PC-9 (cell line): ENCODE results near the gene ZNF593OS. TPM values are rescaled to one million over a fixed set of nuclear protein-coding genes. Genes with fewer than 3 reads are reported as not detected.

Experiments
- BruUV-seq: library from RNA; stranded (reverse); fragments of 400-500 nt; replicated peaks from 2 replicates; lab custom pipeline; 2021; lab: Mats Ljungman, UMichigan
- CTCF ChIA-PET: fragments of 300-600 bp; sonication (Branson Sonifier 250); formaldehyde crosslinking; loops from one replicate; lab custom pipeline; 2022; ENCODE audit warnings: antibody characterized with exemption; lab: Charles Lee
- POLR2A ChIA-PET: fragments of 300-600 bp; sonication (Branson Sonifier 250); formaldehyde crosslinking; loops from one replicate; lab custom pipeline; 2022; ENCODE audit warnings: antibody characterized with exemption; ENCODE audit not compliant: unreplicated experiment; lab: Charles Lee
- DNase-seq, 2 experiments: peaks; one replicate each; pipeline versions ENCODE4 v3.0.0 to v3.0.0-alpha.2; 2015 to 2022; ENCODE audit warnings: mixed read lengths in 1 of 2
- H2AFZ ChIP-seq: fragments of 200-600 bp; sonication (generic); 2 replicates; pipeline ENCODE4 v1.8.1; 2017; ENCODE audit warnings: antibody characterized with exemption
- H3F3A ChIP-seq: fragments of 200-600 bp; sonication (generic); 2 replicates; pipeline ENCODE4 v1.8.1; 2017; ENCODE audit warnings: antibody characterized with exemption, mild to moderate bottlenecking, low read depth; ENCODE audit not compliant: insufficient read depth
- H3K27ac ChIP-seq: fragments of 200-600 bp; sonication (generic); 2 replicates; pipeline ENCODE4 v1.6.1; 2016; ENCODE audit warnings: mixed run types
- H3K27me3 ChIP-seq: fragments of 200-600 bp; sonication (generic); 2 replicates; pipeline ENCODE4 v1.6.1; 2016; ENCODE audit warnings: low read depth, mixed run types; ENCODE audit not compliant: insufficient read depth
- H3K36me3 ChIP-seq: fragments of 200-600 bp; sonication (generic); 2 replicates; pipeline ENCODE4 v1.6.1; 2016; ENCODE audit warnings: low read depth, mixed run types
- H3K4me1 ChIP-seq: fragments of 200-600 bp; sonication (generic); replicated peaks from 2 replicates; pipeline ENCODE4 v1.6.1; 2016; ENCODE audit warnings: mixed run types; ENCODE audit not compliant: insufficient read depth
- H3K4me2 ChIP-seq: fragments of 200-600 bp; sonication (generic); 2 replicates; pipeline ENCODE4 v1.6.1; 2017; ENCODE audit warnings: mixed run types
- H3K4me3 ChIP-seq: fragments of 200-600 bp; sonication (generic); 2 replicates; pipeline ENCODE4 v1.6.1; 2016; ENCODE audit warnings: mixed run types
- H3K79me2 ChIP-seq: fragments of 200-600 bp; sonication (generic); 2 replicates; pipeline ENCODE4 v1.6.1; 2017; ENCODE audit warnings: low read depth, mixed run types
- H3K9me2 ChIP-seq: fragments of 200-600 bp; sonication (generic); 2 replicates; pipeline ENCODE4 v1.8.1; 2017; ENCODE audit warnings: mild to moderate bottlenecking; ENCODE audit not compliant: insufficient read depth
- H3K9me3 ChIP-seq: fragments of 200-600 bp; sonication (generic); 2 replicates; pipeline ENCODE4 v1.8.1; 2016; ENCODE audit warnings: low read depth; ENCODE audit not compliant: insufficient read depth
- H4K20me1 ChIP-seq: fragments of 200-600 bp; sonication (generic); 2 replicates; pipeline ENCODE4 v1.8.1; 2017; ENCODE audit not compliant: insufficient read depth
- intact Hi-C: fragments of 100-400 bp; cut with micrococcal nuclease; formaldehyde crosslinking; loops from one replicate; pipeline ENCODE4 v1.10.0; 2022; ENCODE audit not compliant: unreplicated experiment
- total RNA-seq: library from RNA; stranded (reverse); gene quantifications from 2 replicates; pipeline ENCODE4 v1.2.3, GENCODE V29; 2021
- TF ChIP-seq, protein P1 (sequence below): fragments of 200-600 bp; sonication (generic); conservative IDR thresholded peaks from 2 replicates; pipeline ENCODE4 v1.6.1; 2017; ENCODE audit warnings: mixed run types, antibody characterized with exemption, mild to moderate bottlenecking, moderate library complexity

ZNF593OS gene
- total RNA-seq, 1 experiment from 2014 or later = not detected

- Histone ChIP-seq H3K4me2 (no peak overlapping the region), H3K4me1 (peaks cover 41% of the 10 kb centered on the region), H3K27me3 (no peaks in the 10 kb centered on the region), H3F3A (peaks cover 31% of the 10 kb centered on the region), H3K36me3 (peaks cover 20% of the 10 kb centered on the region), H2AFZ (no peak overlapping the region), H4K20me1 (no peaks in the 10 kb centered on the region), H3K4me3 (no peak overlapping the region), H3K27ac (no peak overlapping the region), H3K9me3 (no peaks in the 10 kb centered on the region), H3K79me2 (peaks cover 26% of the 10 kb centered on the region), H3K9me2 (no peaks in the 10 kb centered on the region)
- no peak for DNase-seq
- TF ChIP-seq, protein P1, sequence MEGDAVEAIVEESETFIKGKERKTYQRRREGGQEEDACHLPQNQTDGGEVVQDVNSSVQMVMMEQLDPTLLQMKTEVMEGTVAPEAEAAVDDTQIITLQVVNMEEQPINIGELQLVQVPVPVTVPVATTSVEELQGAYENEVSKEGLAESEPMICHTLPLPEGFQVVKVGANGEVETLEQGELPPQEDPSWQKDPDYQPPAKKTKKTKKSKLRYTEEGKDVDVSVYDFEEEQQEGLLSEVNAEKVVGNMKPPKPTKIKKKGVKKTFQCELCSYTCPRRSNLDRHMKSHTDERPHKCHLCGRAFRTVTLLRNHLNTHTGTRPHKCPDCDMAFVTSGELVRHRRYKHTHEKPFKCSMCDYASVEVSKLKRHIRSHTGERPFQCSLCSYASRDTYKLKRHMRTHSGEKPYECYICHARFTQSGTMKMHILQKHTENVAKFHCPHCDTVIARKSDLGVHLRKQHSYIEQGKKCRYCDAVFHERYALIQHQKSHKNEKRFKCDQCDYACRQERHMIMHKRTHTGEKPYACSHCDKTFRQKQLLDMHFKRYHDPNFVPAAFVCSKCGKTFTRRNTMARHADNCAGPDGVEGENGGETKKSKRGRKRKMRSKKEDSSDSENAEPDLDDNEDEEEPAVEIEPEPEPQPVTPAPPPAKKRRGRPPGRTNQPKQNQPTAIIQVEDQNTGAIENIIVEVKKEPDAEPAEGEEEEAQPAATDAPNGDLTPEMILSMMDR = no peak
- POLR2A ChIA-PET = no interaction called here
- CTCF ChIA-PET = no interaction called here
- no TSS peak for BruUV-seq
- intact Hi-C loops = no loop called here
Observed at GRCh38 chr1:26119892-26120608, 51.6 kb downstream of the ZNF593OS start.

Other genes with a start within 250 kb of the ZNF593OS start
- 13.0 and 13.9 TPM in 2 replicates for gene PAFAH2, start 173.8 kb downstream of the ZNF593OS start, total RNA-seq
- gene EXTL1, start 150.1 kb downstream of the ZNF593OS start, total RNA-seq = 0.13 and 0.63 TPM in 2 replicates
- gene SLC30A2, start 125.7 kb downstream of the ZNF593OS start, total RNA-seq = not detected in 2 replicates
- gene TRIM63, start 104.2 kb downstream of the ZNF593OS start, total RNA-seq = not detected in 2 replicates
- gene PDIK1L, start 60.0 kb downstream of the ZNF593OS start, total RNA-seq = 7.6 and 8.4 TPM in 2 replicates
- gene FAM110D, start 12.8 kb downstream of the ZNF593OS start, total RNA-seq = 0.23 TPM in 1 of 2 replicates, not detected in the other
- not detected in 2 replicates for gene C1orf232, start 2.9 kb downstream of the ZNF593OS start, total RNA-seq
- 37.0 and 55.9 TPM in 2 replicates for gene ZNF593, start 1.9 kb downstream of the ZNF593OS start, total RNA-seq
- 31.6 and 33.4 TPM in 2 replicates for gene CNKSR1, start 5.7 kb upstream of the ZNF593OS start, total RNA-seq
- gene CATSPER4, start 18.8 kb upstream of the ZNF593OS start, total RNA-seq = 0.24 TPM in 1 of 2 replicates, not detected in the other
- 34.0 and 42.5 TPM in 2 replicates for gene CEP85, start 62.4 kb upstream of the ZNF593OS start, total RNA-seq
- 168 and 206 TPM in 2 replicates for gene SH3BGRL3, start 108.3 kb upstream of the ZNF593OS start, total RNA-seq
- gene UBXN11, start 134.8 kb upstream of the ZNF593OS start, total RNA-seq = 57.2 and 59.9 TPM in 2 replicates
- gene CD52, start 146.1 kb upstream of the ZNF593OS start, total RNA-seq = 1.2 TPM in 1 of 2 replicates, not detected in the other
- gene CRYBG2, start 182.3 kb upstream of the ZNF593OS start, total RNA-seq = 21.7 and 24.6 TPM in 2 replicates
- gene ZNF683, start 200.9 kb upstream of the ZNF593OS start, total RNA-seq = not detected in 2 replicates
- gene LIN28A, start 239.0 kb upstream of the ZNF593OS start, total RNA-seq = not detected in 2 replicates